Activated T-cell treated with anti-CD3 and anti-CD28 coated beads for 1 hour (primary cell): ENCODE results near the gene DYRK3.

Source experiments
- DNase-seq: peaks from one replicate; pipeline ENCODE4 v3.0.0-alpha.2; 2020; ENCODE audit warnings: low read depth

DYRK3 gene

DNA sequence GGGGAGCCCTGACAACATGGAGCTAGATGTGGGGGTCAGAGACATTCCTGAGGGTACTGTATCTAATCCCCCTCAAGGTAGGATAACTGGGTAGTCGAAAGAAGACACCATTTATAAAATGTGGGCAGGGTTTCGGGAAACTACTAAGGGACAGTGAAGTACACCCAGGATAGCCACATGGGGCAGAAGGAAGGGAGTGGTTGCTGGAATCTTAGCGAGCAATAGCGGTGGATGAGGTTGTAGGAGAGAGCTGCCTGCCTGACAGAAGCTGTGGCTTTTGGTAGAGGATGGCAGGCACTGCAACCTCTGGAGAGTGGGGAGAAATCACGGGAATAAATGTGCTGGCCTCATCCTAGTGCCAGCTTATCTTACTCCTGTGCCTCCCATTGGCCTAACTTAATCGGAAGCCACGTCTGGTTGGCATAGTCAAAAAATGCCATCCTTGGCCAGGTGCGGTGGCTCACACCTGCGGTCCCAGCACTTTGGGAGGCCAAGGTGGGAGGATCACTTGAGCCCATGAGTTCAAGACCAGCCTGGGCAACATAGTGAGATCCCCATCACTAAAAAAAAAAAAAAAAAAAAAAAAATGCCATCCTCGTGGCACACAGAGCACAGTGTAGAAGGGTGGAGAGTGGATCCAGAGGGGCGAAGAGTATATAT, 26.0 kb downstream of the DYRK3 start:
- DNase-seq: no peak

GRCh38 chr1:206662396-206663092, 27.2 kb downstream of the DYRK3 start:
- no peak for DNase-seq

GRCh38 chr1:206663362-206663761, 28.0 kb downstream of the DYRK3 start:
- DNase-seq: no peak

DNA sequence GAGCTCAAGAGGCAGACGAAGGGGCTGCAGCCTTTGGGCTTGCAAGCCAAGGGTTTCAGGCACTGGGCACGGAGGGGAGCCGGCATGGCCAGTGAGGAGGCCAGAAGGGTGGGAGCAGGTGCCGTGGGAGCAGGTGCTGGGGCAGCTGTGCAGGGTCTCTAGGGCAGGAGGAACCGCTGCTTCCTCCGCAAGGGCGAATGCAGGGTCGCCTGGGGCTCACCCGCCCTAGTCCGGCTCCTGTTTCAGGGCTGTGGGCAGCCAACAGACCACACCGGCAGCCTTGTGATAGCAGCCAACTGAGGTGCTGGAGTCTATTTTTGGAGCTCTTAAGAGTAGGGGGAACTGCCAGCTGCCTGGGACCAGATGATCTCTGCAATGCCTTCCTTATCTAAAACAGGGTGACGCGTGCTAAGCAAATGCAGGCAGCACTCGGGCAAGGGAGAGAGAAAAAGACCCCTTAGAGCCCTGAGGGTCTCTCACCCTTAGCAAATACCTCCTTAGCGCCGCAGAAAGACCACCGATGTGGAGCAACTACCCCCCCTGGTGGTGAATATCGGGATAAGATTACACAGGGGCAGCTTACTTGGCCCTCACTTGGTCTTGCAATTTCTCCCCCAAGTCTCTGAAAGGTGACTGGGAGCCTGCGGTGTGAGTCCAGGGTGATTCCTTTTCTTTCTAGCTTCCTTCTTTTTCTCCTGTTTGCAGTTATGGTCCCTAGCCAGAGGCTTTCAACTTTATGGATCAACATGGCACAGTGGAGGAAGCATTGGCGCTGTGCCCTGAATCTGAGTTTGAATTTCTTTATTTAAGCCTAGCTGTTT, 28.7 kb downstream of the DYRK3 start:
- peak; percentile 64 for DNase-seq

- no peak for DNase-seq
Measured at GRCh38 chr1:206664740-206665139, 29.4 kb downstream of the DYRK3 start.

DNA sequence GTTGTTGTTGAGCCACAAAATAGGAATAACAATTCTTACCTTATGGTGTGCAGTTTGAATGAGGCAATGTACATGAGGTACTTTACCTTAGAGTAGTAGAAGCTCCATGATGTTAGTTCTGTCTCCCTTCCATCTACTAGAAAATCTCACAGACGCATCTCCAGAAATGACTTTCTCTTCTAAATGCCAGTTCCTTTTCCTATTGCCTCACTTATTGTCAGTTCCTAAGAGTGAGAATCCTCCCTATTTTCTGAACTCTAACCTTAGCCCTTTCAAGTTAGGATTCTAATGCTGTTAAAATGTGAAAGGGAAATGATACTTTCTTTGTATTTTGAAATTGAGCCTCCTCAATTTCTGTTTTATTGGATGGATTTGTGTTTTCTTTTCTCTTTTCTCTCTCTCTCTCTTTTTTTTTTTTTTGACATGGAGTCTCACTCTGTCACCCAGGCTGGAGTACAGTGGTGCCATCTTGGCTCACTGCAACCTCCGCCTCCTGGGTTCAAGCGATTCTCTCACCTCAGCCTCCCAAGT, 30.8 kb downstream of the DYRK3 start:
- no peak for DNase-seq

- no peak for DNase-seq
Measured at GRCh38 chr1:206666954-206667665, 31.8 kb downstream of the DYRK3 start.

GRCh38 chr1:206668351-206668750, 33.0 kb downstream of the DYRK3 start:
- DNase-seq: no peak

DNA sequence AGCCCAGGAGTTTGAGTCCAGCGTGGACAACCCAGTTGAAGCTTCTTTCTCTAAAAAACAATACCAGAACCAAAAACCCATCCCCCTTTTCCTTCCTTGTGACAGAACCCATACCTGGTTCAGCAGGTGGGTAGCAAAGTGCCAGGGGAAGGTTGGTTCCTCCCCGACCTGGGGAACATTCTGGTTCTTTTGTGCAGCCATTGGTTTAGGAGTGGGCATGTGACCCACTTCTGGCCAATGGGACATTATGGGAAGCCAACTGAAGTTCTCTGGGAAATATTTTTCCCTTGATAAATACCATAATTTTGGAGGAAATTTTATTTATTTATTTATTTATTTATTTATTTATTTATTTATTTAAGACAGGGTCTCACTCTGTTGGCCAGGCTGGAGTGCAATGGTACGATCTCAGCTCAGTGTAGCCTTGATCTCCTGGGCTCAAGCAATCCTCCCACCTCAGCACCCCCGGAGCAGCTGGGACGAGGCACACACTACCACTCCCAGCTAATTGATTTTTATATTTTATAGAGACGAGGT, 33.6 kb downstream of the DYRK3 start:
- no peak for DNase-seq

GRCh38 chr1:206672011-206672688, 36.8 kb downstream of the DYRK3 start:
- DNase-seq: no peak

DNA sequence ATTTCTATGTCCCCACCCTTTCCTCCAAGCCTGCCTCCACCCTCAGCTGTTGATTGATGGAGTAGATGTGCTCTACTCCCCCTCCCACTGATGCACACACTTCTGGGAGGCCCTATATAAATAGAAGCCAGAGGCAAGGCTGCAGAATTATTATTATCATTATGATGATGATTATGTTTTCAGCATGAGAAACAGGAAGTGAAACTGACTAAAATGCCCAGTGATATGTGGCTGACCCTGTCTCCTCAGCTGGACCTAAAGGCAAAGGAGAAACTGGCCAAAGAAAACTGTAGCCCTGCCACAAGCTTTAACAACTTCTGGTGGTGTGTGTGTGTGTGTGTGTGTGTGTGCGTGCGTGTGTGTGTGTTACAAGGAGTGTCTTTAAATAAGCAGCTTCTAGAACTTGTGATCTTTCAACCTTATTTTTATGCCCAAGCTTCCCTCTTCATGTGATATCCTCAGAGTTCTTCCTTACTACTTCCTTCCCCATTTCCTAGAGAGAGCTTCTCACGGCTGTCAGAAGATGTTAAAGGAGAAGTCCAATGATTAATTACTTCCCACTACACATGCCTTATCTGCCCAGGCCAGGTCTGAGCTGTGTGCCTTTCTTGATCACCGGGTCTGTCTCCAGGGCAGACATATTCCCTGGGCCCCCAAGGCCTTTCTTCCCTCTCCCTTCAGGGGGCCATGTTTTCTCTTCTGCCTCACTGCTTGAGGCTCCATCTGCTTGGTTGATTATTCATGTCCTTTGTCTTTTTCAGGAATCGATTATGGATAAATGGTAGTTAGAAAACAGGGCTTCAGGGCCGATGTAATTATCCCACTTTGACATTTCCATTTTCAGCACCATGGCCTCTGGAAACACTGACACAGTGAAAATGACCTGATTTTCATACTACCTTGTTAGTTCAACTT, 37.8 kb downstream of the DYRK3 start:
- no peak for DNase-seq

DNA sequence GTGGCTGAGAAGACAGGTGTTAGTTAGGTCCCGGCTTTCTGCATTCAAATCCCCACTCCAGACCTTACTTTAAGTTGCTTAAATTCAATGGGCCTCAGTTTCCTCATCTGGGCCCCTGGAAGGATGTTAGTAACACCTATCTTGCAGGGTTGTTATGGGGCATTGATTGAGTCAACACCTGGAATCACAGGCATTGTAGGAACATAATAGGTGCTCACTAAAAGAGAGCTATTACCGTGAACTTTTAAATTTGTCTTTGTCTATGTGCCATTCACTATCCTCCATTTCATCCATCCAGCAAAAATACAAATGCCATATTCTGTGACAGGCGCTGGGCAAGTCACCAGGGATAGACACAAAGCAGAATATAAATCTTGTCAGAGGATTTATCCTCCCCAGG, 38.9 kb downstream of the DYRK3 start:
- no peak for DNase-seq

- no peak for DNase-seq
Measured at GRCh38 chr1:206674745-206675175, 39.4 kb downstream of the DYRK3 start.

GRCh38 chr1:206676499-206676898, 41.2 kb downstream of the DYRK3 start:
- DNase-seq: no peak

DNA sequence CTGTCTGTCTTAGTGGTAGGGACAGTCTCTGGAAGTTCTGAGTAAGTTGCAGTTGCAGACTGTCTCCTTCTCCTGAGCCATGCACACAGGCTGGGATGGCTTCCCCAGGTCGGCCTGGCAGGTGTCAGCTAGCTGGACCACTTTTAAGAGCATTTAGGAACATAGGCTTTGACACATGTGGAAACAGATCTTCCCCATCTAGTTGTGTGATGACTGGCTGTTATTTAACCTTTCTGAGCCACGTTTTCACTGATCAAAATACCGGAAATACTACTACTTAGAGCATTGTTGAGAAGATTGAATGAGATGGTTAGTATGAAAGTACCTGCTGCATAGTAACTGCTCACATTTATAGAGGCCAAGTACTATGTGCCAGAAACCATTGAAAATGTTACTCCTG, 43.2 kb downstream of the DYRK3 start:
- no peak for DNase-seq

DNA sequence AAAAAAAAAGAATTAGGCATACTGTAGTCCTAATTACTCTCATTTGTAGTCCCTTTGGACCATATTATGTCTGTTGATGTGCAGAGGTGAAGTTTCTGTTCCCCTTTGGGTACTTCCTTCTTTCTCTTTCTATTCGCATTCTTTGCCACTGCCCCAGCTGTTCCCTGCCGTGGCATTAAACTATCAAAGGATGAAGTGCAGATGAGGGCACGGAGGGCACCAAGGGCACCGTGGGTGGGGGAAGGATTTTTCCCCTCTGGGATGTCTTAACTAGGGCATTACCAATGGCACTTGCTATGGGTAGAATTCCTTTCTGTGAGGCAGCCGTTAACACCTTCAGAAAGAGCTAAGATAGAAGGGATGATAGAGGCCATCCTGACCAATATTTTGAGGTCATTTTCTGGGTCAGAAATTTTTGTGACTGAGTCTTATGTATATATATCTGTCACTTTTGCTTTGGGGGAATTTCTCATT, 44.4 kb downstream of the DYRK3 start:
- no peak for DNase-seq

DNA sequence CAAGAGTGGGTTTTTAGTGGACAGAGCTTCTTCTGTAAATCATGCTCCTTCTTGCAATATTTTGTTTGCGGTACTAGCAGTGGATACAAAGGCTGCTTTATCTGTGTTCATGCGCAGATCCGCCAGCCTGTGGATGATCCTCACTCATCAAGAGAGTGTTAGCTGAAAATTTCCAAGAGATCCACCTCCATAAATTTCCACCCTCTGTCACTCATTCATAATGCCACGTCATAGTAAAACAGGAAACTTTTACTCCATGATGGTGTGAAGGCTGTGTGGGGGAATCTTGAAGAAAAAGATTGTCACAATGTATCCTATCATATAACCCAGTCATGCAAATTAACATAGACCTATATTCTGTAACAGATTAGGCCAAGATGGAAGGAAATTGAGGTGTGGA, 44.9 kb downstream of the DYRK3 start:
- no peak for DNase-seq

DNA sequence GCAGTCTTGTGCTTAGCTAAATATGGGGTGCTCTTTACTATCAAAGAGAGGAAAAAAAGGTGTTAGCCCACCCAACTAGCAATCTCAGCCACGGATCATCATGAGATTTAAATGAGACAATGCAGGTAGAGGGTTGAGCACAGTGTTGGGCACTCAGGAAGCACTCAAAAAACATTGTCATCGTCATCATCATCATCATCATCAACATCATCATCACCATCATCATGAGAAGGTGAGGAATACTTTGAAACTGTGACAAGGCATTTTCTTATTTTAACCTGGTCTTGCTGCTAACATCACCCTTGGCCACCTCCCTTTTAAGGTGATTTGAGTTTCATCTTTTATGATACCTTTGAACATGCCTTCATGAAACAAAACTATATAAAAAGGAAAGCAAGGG, 46.0 kb downstream of the DYRK3 start:
- DNase-seq: no peak

DNA sequence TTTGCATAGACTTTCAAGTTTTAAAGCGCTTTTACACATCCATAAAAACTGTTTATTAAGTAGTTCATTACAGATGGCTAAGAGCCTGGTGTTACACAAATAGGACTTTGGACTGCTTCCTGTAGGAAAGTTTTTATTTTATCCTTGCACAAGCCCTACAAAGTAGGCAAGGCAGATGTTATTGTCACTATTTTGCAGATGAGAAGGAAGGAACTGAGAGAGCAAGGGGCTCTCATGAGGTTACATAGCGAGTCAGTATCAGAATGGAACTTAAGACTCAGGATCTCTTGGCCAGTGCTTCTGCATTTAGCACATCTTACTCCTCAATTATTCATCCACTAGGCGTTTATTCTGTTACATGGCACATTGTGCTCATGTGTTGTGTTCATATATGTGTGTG, 46.8 kb downstream of the DYRK3 start:
- DNase-seq: no peak

DNA sequence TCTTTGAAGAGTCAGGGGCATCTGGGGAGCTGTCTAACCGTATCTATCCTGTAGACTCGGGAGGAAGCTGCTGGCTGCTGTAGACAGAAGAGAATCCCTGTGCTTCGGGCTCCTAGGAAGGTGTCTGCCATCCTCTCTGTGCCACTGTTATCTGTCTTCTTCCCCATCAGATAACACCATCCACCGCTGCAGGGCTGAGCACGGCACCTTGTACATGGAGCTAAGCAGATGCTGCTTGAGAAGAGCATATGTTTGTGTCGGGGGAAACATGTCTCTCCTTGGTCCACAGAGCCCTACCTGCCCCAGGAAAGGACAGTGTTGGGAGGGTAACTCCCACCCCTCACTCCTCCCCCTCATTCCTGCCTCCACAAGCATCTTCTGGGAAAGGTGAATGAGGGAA, 48.0 kb downstream of the DYRK3 start:
- no peak for DNase-seq
